Measurements from ENCODE around the gene CLDN4.

- no peak for TF ChIP-seq SUZ12 (IDR thresholded peaks at IDR 0.05; ENCODE audit: extremely low read depth, insufficient read depth, insufficient read length)
- no peak for TF ChIP-seq YY1 (IDR thresholded peaks at IDR 0.05; ENCODE audit: insufficient read depth, insufficient read length)
- TF ChIP-seq ZNF274 (IDR thresholded peaks at IDR 0.05; ENCODE audit: low read depth, low read length) = no peak
These were observed 50.7 kb downstream of the CLDN4 start for GRCh38 chr7:73881352-73882046.
